Fibroblast of mammary gland (primary cell): Measurements from ENCODE around the gene ATG7.
"Not testable (repeated sequence)": the region's sequence is repeated elsewhere in the genome, so short reads cannot be mapped to it uniquely, and the experiment has no call there.

Experiments used
- DNase-seq: peaks from one replicate; pipeline ENCODE4 v3.0.0-alpha.2; 2010; ENCODE audit warnings: low read depth
- H3K4me3 ChIP-seq: 2 replicates; pipeline ENCODE4 v1.5.1; 2011; ENCODE audit warnings: low read depth, mild to moderate bottlenecking, low read length, moderate library complexity; ENCODE audit not compliant: control insufficient read depth
- TF ChIP-seq, protein P1 (sequence below): conservative IDR thresholded peaks from 2 replicates; pipeline ENCODE4 v1.5.1; 2011; ENCODE audit warnings: low read depth, low read length, inconsistent platforms; ENCODE audit not compliant: control insufficient read depth, insufficient read depth

The ATG7 gene

DNA sequence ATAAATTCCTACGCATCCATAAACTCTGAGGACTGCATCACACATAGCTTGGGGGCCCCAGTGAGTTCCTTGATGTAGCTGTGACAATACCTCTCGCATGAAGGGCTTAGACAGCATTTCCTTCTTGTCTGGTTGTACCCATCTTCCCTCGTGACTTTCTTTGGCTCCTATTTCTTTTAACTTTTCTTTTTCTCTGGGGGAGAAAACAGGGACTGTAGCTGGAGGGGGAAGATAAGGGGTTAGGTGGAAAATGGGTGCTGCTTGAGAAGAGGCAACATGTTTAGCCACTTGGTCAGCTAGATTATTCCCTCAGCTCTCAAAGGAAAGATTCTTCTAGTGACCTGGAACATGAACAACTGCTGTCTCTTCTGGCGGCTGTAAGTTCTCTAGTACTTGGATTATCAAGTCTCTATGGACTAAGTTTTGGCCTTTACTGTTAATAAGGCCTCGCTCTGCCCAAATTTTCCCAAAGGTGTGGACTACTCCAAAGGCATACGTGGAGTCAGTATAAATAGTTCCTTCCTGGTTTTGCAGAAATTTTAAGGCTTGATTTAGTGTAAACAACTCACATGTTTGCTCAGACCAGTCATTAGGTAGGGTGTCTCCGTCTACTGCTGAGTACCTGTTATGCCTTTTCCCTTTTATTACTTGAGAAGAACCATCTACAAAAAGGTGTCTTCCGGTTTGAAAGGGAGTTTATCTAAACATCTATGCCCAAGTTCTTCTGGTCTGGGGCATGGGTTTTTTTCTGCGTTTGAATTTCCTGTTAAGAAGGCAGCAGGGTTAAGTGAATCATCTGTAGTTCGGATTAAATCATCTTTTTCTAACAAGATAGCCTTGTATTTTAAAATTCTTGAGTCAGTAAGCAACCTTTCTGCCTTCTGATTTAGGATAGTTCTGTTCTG, 21.0 kb upstream of the ATG7 start:
- no peak for DNase-seq
- TF ChIP-seq, protein P1, sequence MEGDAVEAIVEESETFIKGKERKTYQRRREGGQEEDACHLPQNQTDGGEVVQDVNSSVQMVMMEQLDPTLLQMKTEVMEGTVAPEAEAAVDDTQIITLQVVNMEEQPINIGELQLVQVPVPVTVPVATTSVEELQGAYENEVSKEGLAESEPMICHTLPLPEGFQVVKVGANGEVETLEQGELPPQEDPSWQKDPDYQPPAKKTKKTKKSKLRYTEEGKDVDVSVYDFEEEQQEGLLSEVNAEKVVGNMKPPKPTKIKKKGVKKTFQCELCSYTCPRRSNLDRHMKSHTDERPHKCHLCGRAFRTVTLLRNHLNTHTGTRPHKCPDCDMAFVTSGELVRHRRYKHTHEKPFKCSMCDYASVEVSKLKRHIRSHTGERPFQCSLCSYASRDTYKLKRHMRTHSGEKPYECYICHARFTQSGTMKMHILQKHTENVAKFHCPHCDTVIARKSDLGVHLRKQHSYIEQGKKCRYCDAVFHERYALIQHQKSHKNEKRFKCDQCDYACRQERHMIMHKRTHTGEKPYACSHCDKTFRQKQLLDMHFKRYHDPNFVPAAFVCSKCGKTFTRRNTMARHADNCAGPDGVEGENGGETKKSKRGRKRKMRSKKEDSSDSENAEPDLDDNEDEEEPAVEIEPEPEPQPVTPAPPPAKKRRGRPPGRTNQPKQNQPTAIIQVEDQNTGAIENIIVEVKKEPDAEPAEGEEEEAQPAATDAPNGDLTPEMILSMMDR, result no peak
- no peak overlapping the region for H3K4me3 ChIP-seq

DNA sequence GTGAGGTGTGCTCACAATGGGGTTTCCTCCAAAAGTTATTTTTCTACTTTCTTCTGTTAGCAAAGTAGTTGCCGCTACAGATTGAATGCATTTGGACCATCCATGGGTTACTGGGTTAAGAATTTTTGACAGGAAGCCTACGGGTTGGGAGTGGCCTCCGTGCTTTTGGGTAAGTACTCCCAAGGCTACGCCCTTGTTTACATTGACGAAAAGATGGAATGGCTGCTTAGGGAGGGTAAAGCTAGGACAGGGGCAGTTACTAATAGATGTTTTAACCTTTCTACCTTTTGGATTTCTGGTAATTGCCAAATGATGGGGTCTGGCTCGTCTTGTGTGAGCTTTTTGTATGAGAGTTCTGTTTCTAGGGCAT, 20.4 kb upstream of the ATG7 start:
- TF ChIP-seq, protein P1, result no peak
- H3K4me3 ChIP-seq, result no peak overlapping the region

GRCh38 chr3:11254876-11255275, 17.3 kb upstream of the ATG7 start:
- TF ChIP-seq, protein P1, result no peak
- DNase-seq, result no peak
- H3K4me3 ChIP-seq, result no peak overlapping the region

More for the DNA sequence above, 20.4 kb upstream of the ATG7 start:
- no peak for DNase-seq

DNA sequence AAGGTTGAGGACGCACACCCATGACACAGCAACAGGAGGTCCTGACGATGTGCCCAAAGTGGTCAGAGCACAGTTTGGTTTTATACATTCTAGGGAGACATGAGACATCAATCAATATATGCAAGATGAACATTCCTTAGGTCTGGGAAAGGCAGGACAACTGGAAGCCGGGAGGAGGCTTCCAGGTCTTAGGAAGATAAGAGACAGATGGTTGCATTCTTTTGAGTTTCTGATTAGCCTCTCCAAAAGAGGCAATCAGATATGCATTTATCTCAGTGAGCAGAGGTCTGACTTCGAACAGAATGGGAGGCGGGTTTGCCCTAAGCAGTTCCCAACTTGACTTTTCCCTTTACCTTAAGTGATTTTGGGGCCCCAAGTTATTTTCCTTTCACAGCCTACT, 16.7 kb upstream of the ATG7 start:
- H3K4me3 ChIP-seq, DNase-seq: not testable (repeated sequence)

DNA sequence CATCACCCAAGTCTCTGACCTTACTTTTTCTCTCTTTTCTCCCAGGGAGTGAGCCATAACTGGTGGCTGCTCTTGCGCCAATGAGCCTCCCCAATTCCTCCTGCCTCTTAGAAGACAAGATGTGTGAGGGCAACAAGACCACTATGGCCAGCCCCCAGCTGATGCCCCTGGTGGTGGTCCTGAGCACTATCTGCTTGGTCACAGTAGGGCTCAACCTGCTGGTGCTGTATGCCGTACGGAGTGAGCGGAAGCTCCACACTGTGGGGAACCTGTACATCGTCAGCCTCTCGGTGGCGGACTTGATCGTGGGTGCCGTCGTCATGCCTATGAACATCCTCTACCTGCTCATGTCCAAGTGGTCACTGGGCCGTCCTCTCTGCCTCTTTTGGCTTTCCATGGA, 13.2 kb upstream of the ATG7 start:
- TF ChIP-seq, protein P1, result no peak
- DNase-seq, result no peak
- H3K4me3 ChIP-seq, result no peak overlapping the region

GRCh38 chr3:11260460-11260859, 11.7 kb upstream of the ATG7 start:
- no peak overlapping the region for H3K4me3 ChIP-seq
- DNase-seq, result no peak
- TF ChIP-seq, protein P1, result no peak

- DNase-seq, result no peak
- TF ChIP-seq, protein P1, result no peak
- no peak overlapping the region for H3K4me3 ChIP-seq
Observed at GRCh38 chr3:11269007-11269406, 3.2 kb upstream of the ATG7 start.
